Epidermal melanocyte (primary cell): ENCODE data around the gene PAIP2B.
"Not testable (repeated sequence)": the region's sequence is repeated elsewhere in the genome, so short reads cannot be mapped to it uniquely, and the experiment has no call there.

Source experiments
- DNase-seq: peaks from one replicate; pipeline ENCODE4 v3.0.0; 2011; ENCODE audit warnings: low spot score; ENCODE audit not compliant: insufficient read length

Gene PAIP2B

DNA sequence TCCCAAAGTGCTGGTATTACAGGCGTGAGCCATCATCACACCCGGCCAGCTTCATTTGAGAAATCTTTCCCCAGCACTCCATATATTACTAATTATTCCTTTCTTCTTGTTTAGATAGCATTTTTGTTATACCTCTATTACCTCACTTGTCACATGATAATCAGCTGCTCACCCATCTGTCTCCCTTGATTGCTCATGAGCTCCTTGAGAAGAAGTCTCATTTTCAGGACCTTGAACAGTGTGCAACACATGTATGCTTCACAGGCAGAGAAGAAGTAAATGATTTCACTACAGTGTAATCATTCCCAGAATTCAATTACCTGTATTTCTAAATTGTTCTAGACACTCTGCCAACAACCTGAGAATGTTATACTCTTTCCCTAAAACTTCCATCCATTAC lies 6.2 kb downstream of the PAIP2B start:
- DNase-seq = no peak

DNA sequence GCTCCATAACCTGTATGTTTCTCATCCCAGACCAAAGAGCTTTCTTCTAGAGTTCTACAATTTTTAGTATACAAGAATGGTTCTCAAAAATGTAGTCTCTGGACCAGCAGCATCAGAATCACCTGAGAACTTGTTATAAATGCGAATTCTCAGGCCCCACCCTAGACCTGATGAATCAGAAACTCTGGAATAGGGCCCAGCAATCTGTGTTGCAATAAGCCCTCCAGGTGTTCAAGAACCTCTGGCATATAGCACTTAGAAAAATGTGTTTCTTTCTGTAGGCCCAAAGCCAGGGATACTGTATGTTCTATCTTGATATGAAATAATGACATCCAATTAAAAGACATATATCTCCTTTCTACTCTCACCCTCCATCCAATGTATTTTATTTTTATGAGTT lies 10.4 kb downstream of the PAIP2B start:
- no peak for DNase-seq

DNA sequence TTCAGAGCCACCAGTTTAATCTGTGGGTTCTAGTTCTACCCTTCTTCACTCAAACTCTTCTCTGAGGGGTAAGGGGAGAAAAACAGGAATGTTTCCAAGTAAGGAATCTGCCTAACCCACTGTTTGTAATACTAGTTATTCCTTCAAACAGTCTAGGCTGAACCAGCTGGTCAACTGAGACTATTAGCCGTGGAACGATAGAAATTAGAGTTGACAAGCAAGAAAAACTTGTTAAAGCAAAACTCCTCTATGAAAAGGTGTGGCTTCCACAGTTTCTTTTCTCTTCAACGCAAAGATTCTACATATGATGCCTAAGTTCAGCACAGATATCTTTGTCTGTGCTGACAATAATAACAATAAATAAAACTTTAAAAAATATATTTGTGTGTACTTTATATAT lies 11.5 kb downstream of the PAIP2B start:
- no peak for DNase-seq

DNA sequence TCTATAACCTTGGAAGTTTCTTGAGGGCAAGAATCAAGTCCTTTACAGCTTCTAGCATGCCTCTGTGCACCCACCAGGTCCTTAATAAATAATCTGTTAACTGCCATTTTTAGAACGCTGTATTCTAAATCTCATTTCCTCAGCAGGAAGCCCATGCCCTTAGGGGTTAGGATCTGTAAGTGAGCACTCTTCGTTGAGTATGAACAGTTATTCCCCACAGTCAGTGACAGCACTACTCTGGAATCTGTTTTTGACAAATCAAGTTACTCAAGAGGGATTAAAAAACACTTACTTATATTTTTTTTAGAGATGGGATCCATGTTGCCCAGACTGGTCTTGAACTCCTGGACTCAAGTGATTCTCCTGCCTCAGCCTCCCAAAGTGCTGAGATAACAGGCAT lies 14.6 kb downstream of the PAIP2B start:
- no peak for DNase-seq

DNA sequence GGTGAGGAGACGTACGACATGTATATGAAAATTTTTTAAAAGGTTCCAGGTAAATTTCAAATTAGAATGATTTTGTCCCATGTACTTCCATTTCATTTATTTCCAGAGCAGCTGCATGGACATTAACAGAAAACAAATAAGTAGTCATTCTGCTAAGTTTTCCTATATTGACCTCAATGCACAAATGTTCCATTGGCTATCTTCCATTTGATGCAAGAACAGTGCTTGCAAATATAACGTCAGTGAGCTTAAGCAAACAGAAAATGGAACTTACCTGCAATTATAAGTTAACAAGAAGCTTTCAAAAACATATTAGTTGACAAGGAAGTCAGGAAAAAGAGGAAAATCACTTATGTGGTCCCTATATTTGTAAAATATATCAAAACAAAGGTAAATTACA lies 16.6 kb downstream of the PAIP2B start:
- no peak for DNase-seq

DNA sequence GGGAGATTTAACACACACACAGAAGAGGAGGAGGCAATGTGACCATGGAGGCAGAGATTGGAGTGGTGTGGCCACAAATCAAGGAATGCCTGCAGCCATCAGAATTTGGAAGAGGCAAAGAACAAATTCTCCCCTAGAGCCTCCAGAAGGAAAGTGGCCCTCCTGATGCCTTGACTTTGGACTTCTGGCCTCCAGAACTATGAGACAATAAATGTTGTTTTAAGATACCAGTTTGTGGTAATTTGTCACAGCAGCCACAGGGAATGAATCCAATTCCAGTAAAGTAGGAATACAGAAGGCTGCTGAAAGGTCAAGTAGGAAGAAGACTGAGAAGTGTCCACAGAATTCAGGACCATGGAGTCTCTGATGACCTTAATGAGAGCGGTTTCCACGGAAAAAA lies 18.1 kb downstream of the PAIP2B start:
- no peak for DNase-seq

DNA sequence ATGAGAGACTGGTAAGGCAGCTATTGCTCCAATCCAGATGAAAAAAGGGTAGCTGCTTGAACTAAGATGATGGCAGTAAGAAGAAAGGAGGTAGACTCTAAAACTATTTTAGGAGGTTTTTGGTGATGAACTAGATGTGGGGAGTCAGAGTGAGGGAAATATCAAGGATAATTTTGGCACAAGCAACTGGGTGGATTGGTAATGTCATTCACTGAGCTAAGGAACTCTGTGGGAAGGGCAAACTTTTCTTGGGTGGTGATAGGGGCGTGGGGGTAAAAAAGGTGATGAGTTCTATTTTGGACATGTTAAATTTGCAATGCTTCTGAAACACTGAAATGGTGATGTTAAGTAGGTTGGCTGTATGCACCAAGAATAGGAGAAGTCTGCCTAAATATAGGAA lies 19.3 kb downstream of the PAIP2B start:
- DNase-seq = no peak

DNA sequence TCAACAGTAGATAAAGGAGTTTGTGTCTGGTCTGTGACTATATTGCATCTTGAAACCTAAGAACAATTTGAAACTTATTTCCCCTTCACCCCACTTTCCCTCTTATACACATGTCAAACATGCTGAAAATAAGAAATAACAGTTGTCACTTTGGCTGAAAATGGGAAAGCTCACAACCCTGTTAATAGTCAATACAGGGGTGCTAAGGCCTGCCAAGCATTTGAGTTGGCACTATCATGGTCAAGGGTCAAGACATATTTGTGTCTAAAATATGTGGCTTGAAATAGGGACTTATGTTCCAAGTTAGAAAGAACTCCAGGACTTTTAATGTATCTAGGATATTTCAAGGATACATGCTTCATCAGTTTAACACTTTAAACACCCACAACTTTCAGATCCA lies 20.6 kb downstream of the PAIP2B start:
- no peak for DNase-seq

DNA sequence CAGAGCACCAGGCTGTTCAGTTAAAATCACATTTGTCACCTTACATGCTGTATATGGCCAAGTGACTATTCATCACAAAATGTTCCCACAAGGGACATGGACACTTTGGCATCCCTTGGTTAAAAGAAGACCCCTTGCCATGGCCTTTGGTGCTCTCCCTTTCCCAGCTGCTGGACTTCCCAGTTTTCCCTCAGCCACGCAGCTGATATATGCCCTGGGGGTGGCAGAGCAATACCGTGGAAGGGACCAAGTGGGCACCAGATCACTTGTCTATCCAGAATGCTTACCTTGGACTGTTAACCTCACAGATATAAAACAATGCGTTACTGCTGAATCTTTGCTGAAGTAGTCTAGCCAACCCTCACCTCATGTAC lies 35.3 kb downstream of the PAIP2B start:
- DNase-seq = no peak

DNA sequence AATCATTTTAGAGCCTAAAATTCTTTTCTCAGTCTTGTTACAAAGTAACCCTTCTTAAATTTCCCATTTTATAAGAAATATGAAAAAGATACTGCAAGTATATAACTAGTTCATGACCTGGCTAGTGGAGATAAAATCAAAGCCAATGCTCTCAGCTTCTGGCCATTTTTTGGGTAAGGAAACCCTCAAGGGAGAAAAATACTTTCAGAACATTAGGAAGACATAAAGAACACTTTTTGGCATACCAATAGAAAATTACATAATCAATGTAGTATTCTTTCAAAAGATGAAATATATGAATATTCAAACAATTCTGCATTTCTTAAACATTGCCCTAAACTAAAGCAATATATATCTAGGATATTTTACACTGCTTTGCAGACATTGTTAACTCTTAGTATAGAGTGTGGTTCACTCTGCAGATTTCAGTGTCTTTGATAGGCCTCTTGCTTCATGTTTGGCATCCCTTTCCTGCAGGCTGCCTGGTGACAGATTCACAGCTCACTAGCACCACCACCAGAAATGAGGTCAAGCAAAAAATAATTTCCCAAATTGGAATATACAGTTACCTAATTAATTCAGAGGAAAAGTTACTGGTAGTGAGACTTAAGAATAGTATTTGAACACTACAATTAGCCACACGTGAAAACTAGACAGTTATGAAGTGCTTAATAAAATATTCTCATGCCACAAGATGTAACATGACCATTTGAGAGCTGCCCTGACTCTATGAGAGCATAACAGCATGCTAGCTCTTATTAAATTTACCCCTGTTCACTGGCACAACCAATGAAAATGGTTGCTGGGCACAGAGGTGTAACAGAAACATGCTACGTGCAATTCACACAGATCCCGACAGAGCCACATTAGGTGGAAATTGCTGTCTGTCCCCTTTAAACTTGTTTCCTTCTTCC lies 36.0 kb downstream of the PAIP2B start:
- no peak for DNase-seq

DNA sequence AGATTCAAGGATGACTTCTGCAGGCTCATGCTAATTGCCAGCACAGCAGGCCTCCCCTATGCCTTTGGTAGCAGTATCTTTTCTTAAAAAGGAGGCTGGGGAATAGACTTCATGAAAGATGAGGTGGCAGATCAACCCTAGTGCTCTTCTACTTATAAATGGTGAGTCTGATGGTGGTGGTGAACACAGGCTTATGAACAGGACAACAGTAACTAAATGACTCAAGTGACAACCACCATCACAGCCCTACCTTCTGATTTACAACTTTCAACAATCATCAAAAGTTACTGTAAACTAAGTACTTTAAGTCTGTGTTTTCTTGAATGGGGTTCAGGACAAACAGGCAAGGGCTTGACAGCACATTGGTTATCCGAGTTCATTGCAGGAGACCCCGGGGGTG lies 39.3 kb downstream of the PAIP2B start:
- DNase-seq = no peak

DNA sequence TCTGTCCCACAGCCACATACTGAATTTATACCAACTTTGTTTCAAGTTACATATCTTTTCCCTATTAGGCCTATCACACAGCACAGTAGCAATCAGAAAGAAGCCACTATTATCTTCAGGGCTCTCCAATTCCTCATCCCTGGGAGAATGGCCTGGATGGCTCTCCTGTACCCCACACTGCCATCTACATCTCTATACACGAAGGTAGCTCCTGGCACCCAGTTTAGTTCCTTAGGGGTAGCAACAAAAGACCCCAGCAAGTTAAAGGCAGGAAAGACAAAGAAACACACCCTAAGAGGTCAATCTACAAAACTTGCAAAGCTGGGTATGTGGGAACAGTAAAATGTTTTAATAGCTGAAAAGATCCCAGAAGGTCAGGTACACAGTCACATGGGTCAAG lies 39.9 kb downstream of the PAIP2B start:
- no peak for DNase-seq

DNA sequence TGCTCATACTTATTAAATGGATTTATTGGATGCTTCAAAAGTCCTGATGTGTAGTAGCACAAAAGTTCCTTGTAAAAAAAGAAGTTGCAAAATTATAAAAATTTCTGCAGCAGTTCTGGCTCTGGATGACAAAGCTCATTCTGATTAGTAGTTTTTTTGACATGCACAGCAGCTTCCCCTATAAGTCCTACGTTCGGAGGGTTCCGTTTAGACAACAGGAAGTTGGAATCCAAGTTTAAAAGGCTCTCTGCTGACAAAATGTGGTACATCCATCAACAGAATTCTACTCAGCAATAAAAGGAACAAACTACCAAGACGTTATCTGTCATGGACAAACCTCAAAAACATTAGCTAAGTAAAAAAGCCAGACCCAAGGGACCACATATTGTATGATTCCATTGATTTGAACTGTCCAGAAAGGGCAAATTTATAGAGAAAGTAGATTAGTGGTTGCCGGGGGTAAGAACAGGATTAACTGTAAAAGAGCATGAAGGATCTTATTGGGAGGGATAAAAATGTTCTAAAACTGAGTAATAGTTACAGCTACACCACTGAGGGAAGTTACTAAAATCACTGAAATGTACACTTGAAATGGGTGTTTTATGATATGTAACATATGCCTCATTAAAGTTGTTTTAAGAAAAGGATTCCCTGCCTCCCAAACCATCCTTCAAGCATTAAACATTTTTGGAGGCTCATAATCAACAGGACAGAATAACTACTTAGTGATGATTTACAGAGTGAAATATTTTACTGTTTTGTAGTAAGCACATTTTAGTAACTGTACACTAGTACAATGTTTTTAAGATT lies 43.4 kb downstream of the PAIP2B start:
- DNase-seq = not testable (repeated sequence)

DNA sequence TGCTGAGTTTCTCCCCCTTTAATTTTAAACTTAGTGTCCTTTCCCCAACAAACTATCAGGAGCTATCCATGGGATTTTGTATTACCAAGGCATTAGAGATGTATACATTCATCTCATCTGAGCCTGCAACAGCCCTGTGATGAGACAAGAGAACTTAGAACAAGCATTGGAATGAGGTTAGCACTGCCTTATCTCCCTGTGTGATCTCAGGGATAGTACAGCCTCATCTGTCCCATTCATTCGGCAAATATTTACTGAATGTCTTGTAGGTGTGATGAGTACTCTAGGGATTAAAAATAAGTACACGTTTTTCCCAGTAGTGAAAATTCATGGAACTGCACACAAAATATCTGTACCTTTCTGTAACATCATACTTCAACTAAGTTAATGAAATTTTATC lies 45.6 kb downstream of the PAIP2B start:
- no peak for DNase-seq

DNA sequence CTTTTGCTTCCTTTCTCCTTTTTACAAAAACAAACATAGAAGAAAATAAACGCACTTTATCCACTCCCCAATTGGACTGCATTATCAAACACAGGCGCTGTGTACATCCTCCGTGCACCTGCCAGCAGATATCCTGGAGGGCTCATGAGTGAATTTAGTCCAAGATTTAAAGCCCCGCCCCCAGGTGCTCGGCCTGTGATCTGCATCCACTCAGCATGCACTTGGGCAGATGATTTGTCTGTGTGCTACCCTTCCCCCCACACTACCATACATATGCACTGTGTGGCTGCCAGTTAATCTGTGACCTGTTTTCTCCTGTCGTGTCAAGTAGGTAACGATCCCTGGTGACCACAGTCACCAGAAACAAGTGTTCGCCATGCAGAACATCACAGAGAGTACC lies 48.1 kb downstream of the PAIP2B start:
- not testable (repeated sequence) for DNase-seq

DNA sequence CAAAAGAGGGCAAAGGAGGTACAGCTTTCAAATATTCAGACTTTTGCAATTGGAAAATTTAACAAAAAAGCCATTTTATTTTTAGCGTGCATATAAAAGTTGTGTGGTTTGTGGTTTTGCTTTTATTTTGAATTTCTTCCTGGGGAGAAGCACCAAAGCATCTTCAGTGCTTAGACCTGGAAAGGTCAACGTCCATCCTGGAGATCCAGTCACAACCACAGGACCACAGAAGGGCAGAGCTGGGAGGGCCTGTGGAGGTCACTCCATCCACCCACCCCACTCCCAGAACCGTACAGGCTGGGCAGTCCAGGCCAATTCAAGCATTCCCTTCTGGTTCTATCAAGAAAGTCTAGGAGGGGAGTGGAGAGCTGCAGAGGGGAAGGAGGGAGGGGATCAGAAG lies 52.7 kb downstream of the PAIP2B start:
- no peak for DNase-seq

DNA sequence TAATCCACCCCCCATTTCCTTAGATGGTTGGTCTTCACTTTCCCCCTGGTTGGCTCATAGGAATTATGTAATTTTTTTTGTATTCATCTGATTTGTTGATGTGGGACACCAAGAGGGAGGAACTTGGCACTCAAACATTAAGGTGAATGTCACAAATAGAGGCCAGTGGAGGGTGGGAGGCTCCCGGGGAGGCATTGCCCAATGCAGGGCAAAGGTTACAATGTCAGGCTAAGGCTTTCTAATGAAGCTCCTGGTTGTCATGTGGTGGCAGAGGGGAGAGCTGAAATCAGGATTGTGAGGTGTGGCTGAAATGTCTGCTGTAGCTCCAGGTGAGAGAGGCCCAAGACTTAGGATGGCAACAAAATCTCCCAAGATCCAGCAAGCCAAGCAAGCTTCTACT lies 53.8 kb downstream of the PAIP2B start:
- no peak for DNase-seq

DNA sequence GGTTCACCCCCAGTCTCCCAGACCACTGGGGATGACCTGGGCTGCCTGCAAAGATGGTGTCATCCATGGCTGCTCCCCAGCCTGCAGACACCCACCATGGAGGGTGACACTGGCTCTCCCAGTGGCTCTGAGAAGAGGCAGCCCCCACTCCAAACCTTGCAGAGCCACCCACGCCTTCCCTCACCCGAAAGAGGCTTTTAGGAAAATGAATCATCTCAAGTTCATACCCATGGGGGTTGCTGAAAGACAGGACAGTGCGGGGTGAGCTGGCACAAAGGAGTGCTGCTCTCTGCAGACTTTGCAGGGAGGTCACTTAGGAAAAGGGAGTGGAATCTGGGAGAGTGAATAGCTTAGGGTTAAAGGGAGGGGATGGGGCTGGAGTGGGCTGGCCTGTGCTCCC lies 60.1 kb downstream of the PAIP2B start:
- DNase-seq = no peak

DNA sequence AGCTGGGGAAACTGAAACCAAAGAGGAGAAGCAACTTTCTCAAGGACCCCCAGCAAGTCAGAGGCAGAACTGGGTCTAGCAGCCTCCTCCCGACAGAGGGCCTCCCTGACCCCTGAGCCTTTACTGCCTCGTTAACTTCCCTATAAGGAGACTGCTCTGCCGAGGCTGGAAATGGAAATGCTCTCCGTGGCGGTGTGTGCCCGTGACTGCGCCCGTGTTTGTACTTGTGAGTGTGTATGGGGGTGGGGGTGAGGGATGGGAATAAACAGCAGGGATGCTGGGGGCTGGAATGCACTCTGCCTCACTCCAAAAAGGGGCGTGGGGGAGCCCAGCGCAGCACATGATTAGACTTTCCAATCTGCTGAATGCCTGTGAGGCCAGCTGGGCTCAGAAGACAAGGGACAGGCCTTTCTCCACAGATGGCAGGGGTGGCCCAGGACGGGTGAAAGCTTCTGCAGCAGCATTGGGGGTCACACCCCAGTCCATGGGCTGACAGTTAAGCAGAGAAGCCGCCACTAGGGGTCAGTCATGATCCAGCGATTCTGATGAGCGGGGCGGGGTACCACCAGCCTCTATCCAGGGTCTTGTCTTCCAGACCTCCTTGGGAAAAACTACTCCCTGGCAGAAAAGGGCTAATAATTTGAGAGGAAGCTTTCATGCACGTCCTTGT lies 69.6 kb downstream of the PAIP2B start:
- DNase-seq = peak; percentile 23

DNA sequence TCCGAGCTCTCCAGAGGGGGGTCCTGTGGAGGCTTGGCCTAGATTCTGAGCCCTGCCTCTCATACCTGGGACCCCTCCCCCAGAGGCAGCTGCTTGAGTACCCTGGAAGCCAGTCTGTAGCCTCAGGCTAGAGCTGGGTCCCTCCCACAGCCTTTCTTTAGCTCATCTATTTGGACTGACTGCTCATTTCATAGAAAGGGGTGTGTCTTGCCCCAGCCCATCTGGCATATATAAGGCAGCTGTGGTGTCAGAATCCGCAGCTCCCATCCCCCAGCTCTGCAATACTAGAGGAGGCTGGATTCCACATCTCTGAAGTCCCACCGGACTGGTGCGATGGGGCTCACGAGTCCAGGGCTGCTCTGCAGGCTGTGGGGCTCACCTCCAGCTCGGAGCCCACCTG lies 70.3 kb downstream of the PAIP2B start:
- no peak for DNase-seq

DNA sequence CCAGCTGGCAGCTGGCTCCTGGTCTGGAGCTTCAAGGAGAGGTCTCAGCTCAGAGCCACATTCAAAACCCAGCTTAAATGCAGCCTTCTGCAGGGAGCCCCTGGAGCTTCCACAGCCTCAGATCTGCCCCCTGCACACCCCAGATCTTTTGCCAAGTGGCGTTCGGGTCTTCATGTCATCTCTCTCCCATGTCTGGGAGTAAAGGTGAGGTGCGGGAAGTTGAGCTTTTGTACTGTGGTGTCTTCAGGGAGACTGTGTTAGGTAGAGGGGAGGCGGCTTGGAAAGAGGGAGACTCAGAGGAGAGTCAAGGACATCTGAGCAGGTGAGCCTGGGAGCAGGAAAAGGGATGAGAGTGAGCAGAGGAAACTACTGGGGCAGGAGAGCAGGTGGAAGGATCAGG lies 71.1 kb downstream of the PAIP2B start:
- DNase-seq = no peak

DNA sequence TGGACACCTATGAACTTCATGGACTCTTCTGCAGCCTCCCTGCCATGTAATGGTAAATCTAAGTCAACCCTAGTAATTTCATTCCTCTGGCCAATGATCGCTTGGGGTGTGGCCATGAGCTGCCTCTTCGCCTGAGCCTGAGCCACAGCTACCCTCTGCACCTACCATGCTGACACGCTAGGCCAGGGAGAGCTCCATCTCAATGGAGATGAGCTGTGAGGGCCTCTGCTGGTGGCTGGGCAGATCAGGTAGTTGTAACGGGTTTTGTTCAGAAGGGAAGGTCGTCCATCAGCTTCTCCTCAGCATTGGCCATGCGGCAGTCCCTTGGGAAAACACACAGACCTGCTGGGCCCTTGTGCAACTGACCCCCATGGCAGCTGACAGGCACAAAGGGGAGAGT lies 72.1 kb downstream of the PAIP2B start:
- no peak for DNase-seq
